A673 (cell line): ENCODE results near the gene PKP3.
"Not testable (repeated sequence)": the region's sequence is repeated elsewhere in the genome, so short reads cannot be mapped to it uniquely, and the experiment has no call there.

Experiments
- EZH2 ChIP-seq: fragments of 200-600 bp; sonication (generic); IDR thresholded peaks from 2 replicates; pipeline ENCODE4 v1.6.1; 2017; ENCODE audit warnings: borderline replicate concordance, low read depth, mild to moderate bottlenecking, mixed read lengths, antibody characterized with exemption, low read length; ENCODE audit not compliant: poor library complexity, severe bottlenecking
- TF ChIP-seq, protein P1 (sequence below): fragments of 300-800, 200-600 bp; sonication (generic); conservative IDR thresholded peaks from 2 replicates; pipeline ENCODE4 v1.5.1; 2017; ENCODE audit warnings: low read depth, mild to moderate bottlenecking, antibody characterized with exemption, low read length, moderate library complexity, mixed read lengths

DNA sequence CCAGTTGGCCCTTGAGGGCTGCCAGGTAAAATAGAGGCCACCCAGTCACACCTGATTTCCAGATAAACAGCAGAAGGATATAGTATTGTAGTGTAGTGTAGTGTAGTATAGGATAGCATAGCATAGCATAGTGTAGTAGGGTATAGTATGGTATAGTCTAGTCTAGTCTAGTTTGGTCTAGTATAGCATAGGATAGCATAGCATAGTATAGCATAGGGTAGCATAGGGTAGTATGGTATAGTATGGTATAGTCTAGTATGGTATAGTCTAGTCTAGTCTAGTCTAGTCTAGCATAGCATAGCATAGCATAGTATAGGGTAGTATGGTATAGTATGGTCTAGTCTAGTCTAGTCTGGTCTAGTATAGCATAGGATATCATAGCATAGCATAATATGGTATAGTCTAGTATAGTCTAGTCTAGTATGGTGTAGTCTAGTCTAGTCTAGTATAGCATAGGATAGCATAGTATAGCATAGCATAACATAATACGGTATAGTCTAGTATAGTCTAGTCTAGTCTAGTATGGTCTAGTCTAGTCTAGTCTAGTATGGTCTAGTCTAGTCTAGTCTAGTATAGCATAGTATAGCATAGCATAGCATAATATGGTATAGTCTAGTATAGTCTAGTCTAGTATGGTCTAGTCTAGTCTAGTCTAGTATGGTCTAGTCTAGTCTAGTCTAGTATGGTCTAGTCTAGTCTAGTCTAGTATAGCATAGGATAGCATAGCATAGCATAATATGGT lies 41.2 kb downstream of the PKP3 start:
- TF ChIP-seq, protein P1, sequence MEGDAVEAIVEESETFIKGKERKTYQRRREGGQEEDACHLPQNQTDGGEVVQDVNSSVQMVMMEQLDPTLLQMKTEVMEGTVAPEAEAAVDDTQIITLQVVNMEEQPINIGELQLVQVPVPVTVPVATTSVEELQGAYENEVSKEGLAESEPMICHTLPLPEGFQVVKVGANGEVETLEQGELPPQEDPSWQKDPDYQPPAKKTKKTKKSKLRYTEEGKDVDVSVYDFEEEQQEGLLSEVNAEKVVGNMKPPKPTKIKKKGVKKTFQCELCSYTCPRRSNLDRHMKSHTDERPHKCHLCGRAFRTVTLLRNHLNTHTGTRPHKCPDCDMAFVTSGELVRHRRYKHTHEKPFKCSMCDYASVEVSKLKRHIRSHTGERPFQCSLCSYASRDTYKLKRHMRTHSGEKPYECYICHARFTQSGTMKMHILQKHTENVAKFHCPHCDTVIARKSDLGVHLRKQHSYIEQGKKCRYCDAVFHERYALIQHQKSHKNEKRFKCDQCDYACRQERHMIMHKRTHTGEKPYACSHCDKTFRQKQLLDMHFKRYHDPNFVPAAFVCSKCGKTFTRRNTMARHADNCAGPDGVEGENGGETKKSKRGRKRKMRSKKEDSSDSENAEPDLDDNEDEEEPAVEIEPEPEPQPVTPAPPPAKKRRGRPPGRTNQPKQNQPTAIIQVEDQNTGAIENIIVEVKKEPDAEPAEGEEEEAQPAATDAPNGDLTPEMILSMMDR = not testable (repeated sequence)
- not testable (repeated sequence) for TF ChIP-seq EZH2
